Fibroblast of lung (primary cell): Measurements from ENCODE around the gene DSC3.

Experiments
- CTCF ChIP-seq, 2 donors: IDR thresholded peaks in 1 of 2; conservative IDR thresholded peaks in 1 of 2; 1 replicate in 1 of 2; 2 replicates in 1 of 2; pipeline ENCODE4 v1.5.1; 2011 to 2012; ENCODE audit warnings: low read length in 2 of 2, control low read depth in 1 of 2, inconsistent platforms in 1 of 2, low read depth in 1 of 2, mild to moderate bottlenecking in 1 of 2
- EZH2 ChIP-seq: IDR thresholded peaks from 2 replicates; pipeline ENCODE4 v1.5.1; 2012; ENCODE audit warnings: low read length, control low read depth, mild to moderate bottlenecking; ENCODE audit errors: missing control alignments

DNA sequence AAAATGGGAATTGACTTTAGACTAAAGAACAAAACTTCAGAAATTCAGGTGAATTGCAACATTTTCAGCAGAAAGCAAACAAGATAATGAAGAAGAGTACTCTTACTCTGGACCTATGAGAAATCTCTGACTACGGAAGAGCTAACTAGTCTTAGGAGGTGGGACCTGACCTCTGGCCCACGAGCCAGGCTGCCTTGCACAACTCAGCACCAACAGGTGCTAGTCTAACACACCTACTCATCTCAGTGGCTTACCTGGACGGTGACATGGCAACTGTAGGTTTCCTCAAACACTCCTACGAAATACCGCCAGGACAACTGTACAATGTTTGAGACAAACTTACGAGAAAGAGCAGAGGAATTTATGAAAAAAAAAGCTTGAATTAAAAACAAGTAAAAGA lies 3.1 kb upstream of the DSC3 start:
- TF ChIP-seq CTCF (conservative IDR thresholded peaks at IDR 0.05 in 1 of 2, IDR thresholded peaks at IDR 0.05 in 1 of 2; ENCODE audit: low read depth in 1 of 2, low read length in 2 of 2) (no peak), EZH2 (no peak)
